GM10266 (cell line): Measurements from ENCODE around the gene PES1.
"Not testable (repeated sequence)": the region's sequence is repeated elsewhere in the genome, so short reads cannot be mapped to it uniquely, and the experiment has no call there.

Experiments used
- DNase-seq: peaks from one replicate; pipeline ENCODE4 v3.0.0; 2012; ENCODE audit errors: extremely low spot score
- CTCF ChIP-seq: IDR thresholded peaks from 2 replicates; pipeline ENCODE4 v1.5.1; 2012; ENCODE audit warnings: mild to moderate bottlenecking, low read depth; ENCODE audit not compliant: control insufficient read depth, insufficient read depth; ENCODE audit errors: missing control alignments

The PES1 gene

GRCh38 chr22:30598986-30599385 lies 7.3 kb upstream of the PES1 start:
- DNase-seq = no peak
- no peak for TF ChIP-seq CTCF

- TF ChIP-seq CTCF = no peak
- DNase-seq = no peak
Measured at GRCh38 chr22:30596886-30597285, 5.2 kb upstream of the PES1 start.

GRCh38 chr22:30596199-30596598 lies 4.5 kb upstream of the PES1 start:
- no peak for TF ChIP-seq CTCF
- DNase-seq = no peak

GRCh38 chr22:30592360-30592713 lies 627 bp upstream of the PES1 start:
- not testable (repeated sequence) for DNase-seq

GRCh38 chr22:30591191-30591587 lies 521 bp downstream of the PES1 start:
- no peak for TF ChIP-seq CTCF
- no peak for DNase-seq

- TF ChIP-seq CTCF = no peak
Measured at GRCh38 chr22:30586414-30586813, 5.3 kb downstream of the PES1 start.

GRCh38 chr22:30584441-30584840 lies 7.3 kb downstream of the PES1 start:
- TF ChIP-seq CTCF = no peak

More at GRCh38 chr22:30586414-30586813, 5.3 kb downstream of the PES1 start:
- DNase-seq = no peak

GRCh38 chr22:30582788-30583545 lies 8.7 kb downstream of the PES1 start:
- TF ChIP-seq CTCF = no peak
- no peak for DNase-seq

More at GRCh38 chr22:30584441-30584840, 7.3 kb downstream of the PES1 start:
- DNase-seq = no peak
